AG09319 (cell line): Measurements from ENCODE around the gene MIS18BP1.

ENCODE experiments used
- DNase-seq: peaks from one replicate; pipeline ENCODE4 v3.0.0-alpha.2; 2010; ENCODE audit warnings: low read depth; ENCODE audit errors: extremely low read depth
- TF ChIP-seq, protein P1 (sequence below): IDR thresholded peaks from 2 replicates; pipeline ENCODE4 v1.5.1; 2011; ENCODE audit warnings: low read depth, mild to moderate bottlenecking, inconsistent platforms, low read length, moderate library complexity

Gene MIS18BP1

DNA sequence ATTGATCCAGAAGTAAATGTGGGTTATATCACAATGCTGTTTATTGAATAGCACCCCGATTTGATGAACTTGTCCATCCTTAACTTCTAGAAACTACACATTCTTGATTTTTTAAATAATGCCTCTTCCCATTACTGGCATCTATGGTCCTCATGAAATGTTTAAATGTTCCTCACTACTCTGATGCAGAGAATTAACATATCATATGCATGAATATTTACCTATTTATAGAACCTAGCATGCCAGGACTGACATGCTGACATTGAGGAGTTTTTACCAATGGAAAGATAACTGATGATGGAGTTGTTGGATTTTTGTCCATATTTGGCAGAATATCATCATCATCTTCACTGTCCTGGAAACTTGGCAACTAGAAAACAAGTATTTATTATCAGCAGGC, 42.8 kb downstream of the MIS18BP1 start:
- DNase-seq, result no peak
- TF ChIP-seq, protein P1, sequence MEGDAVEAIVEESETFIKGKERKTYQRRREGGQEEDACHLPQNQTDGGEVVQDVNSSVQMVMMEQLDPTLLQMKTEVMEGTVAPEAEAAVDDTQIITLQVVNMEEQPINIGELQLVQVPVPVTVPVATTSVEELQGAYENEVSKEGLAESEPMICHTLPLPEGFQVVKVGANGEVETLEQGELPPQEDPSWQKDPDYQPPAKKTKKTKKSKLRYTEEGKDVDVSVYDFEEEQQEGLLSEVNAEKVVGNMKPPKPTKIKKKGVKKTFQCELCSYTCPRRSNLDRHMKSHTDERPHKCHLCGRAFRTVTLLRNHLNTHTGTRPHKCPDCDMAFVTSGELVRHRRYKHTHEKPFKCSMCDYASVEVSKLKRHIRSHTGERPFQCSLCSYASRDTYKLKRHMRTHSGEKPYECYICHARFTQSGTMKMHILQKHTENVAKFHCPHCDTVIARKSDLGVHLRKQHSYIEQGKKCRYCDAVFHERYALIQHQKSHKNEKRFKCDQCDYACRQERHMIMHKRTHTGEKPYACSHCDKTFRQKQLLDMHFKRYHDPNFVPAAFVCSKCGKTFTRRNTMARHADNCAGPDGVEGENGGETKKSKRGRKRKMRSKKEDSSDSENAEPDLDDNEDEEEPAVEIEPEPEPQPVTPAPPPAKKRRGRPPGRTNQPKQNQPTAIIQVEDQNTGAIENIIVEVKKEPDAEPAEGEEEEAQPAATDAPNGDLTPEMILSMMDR, result no peak

DNA sequence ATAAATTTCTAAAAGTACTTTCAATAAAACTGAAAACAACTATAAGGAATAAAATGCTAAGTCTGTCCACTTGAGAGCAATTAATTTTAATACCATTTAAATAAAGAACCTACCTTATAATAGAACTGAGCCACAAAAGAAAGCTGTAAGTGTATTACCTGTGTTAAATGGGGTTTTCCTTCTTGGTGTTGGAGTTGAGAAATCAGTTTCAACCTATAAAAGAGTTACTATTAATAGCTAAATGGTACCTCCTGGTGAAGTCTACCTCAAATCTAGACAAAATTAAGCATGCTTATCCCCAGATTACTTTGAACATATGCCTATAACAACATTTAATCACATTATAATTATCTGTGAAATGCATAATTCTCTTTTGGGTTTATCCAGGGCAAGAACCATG, 48.8 kb downstream of the MIS18BP1 start:
- no peak for DNase-seq
- TF ChIP-seq, protein P1, result no peak

DNA sequence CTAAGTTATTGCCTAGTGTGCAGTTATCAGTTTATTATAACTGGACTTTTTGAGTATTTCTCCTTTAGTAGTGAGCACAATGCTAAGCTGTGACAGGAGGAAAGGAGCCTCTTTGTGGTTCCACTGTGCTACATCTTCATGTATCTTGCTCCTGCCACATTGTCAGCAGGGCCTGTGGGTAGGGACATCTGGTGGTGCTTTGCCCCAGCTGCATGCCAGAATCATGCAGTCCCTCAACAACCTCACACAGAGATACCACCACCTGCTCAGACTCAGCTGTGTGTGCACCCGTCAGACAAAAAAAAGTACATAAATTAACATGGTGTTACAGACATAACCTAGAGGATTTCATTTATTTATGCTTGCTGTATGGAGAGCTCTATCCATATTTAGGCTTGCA, 51.1 kb downstream of the MIS18BP1 start:
- no peak for DNase-seq
- TF ChIP-seq, protein P1, result peak; percentile 4; the same call in 1 of the 2 replicates

DNA sequence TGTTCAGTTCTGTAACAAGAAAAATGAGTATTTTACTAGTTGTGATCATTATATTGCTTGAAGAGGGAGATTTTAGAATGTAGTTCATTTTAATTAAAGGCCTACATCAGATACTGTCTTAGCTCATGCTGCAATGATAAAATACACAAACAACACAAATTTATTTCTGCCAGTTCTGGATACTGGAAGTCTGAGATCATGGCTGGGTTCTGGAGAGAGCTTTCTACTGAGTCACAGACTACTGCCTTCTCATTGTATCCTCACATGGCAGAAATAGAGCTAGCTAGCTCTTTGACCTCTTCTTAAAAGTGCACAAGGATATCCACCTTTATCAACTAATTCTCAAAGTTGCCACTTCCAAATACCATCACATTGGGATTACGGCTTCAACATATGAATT, 53.8 kb downstream of the MIS18BP1 start:
- DNase-seq, result peak; percentile 5
- TF ChIP-seq, protein P1, result no peak

DNA sequence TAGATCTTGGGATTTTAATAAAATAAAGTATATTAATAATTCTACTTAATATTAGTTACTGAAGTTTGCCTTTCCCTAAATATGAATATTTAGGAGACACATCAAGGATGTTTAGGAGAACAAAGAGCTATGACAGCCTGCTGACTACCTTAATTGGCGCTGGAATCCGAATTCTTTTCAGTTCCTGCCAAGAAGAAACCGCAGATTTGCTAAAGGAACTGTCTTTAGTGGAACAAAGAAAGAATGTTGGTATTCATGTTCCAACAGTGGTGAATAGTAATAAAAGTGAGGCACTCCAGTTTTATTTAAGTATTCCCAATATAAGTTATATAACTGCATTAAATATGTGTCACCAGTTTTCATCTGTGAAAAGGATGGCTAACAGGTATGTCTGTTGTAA, 54.5 kb downstream of the MIS18BP1 start:
- DNase-seq, result no peak
- TF ChIP-seq, protein P1, result no peak

DNA sequence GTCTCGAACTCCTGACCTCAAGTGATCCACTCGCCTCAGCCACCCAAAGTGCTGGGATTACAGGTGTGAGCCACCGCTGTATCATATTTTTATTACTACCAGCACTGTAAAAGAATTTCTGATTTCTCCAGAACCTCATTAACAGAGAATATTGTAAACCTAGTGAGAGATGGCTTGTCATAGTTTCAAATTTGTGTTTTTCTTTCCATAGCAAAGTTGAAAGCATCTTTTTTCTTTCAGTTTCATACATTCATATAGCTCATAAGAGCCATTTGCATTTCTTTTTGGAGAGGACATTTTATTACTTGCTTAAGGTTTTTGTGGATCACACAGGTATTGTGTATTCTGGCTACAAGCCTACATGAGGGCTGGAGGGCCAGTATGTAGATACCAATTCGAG, 58.0 kb downstream of the MIS18BP1 start:
- TF ChIP-seq, protein P1, result no peak
- DNase-seq, result no peak

DNA sequence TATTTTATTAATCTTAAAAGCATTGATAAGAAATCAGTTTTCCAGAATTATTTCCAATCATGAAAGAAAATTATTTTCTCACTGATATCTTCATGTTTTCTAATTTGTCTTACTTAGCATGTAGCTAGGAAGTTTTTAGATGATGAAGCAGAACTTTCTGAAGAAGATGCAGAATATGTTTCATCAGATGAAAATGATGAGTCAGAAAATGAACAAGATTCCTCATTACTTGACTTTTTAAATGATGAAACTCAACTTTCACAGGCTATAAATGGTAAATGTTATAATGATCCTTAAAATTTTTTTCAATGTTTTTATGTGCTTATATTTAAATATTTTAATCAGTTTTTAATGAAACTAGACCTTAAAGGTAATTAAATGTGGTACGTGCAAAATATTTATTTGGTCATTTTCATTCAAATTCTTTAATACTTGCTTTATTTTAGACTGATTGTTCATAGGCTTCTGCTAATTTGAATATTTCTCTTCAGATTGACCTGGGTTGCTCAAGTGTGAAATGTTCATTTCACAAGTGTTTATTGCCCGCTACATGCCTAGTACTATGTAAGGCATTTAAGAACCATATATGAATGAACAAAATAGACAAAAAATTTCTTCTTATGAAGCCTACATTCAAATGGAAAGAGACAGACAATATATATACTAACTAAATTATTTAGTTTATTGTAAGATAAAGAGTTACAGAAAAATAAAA, 67.7 kb downstream of the MIS18BP1 start:
- TF ChIP-seq, protein P1, result no peak
- DNase-seq, result no peak
